ENCODE results near the gene C9orf152. TPM values are rescaled to one million over a fixed set of nuclear protein-coding genes. Genes with fewer than 3 reads are reported as not detected.
A peak's percentile ranks its signal among the peaks of the same experiment; 100 is the strongest.

C9orf152 gene, protein sequence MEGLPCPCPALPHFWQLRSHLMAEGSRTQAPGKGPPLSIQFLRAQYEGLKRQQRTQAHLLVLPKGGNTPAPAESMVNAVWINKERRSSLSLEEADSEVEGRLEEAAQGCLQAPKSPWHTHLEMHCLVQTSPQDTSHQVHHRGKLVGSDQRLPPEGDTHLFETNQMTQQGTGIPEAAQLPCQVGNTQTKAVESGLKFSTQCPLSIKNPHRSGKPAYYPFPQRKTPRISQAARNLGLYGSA
- total RNA-seq (2021), result 0.11 TPM in 1 of 3 replicates, not detected in the others
- percentile 8 among the genes with signal in this experiment for Bru-seq, nascent RNA
- long read RNA-seq, experiment 1, result 0 reads
- long read RNA-seq, experiment 2, result 0 reads
- long read RNA-seq, experiment 3, result 0 reads

DNA sequence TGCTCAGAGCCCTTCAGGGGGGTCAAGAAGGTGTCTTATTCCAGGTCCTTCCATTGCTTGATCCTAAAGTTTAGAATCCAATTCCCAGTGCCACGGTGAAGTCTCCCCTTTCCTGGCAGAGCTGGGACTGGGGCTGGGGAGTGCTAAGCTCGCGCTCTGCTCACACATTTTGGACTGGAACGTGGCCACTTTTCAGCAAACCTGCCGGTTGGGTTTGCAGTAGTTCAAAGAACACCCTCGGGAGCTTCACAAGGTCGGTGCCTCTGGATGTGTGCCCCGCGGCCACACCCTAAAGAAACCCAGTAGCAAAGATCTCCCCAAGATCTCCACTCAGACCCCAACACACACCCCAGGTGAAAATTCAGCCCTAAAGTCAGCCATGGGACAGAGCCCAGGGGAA lies at the start of gene C9orf152:
Gene C9orf152 (minus strand): TSS at position 129 of the 400 bp plus-strand sequence. CDS start 580 bp downstream, outside the sequence.
- peaks cover 18% of the 10 kb centered on the region for H3K9me3 Mint-ChIP-seq
- POLR2A ChIA-PET, result no interaction called here
- TF ChIP-seq, protein P1, sequence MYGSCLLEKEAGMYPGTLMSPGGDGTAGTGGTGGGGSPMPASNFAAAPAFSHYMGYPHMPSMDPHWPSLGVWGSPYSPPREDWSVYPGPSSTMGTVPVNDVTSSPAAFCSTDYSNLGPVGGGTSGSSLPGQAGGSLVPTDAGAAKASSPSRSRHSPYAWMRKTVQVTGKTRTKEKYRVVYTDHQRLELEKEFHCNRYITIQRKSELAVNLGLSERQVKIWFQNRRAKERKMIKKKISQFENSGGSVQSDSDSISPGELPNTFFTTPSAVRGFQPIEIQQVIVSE (CRISPR knock-in tag; IDR thresholded peaks at IDR 0.05; ENCODE audit: borderline replicate concordance), result no peak
- TF ChIP-seq, protein P2, sequence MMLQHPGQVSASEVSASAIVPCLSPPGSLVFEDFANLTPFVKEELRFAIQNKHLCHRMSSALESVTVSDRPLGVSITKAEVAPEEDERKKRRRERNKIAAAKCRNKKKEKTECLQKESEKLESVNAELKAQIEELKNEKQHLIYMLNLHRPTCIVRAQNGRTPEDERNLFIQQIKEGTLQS (CRISPR knock-in tag; conservative IDR thresholded peaks at IDR 0.05), result no peak
- no peak for TF ChIP-seq ZNF423 (CRISPR knock-in tag; IDR thresholded peaks at IDR 0.05)
- TF ChIP-seq EMX1 (CRISPR knock-in tag; IDR thresholded peaks at IDR 0.05), result no peak
- no peak for TF ChIP-seq ZNF232 (CRISPR knock-in tag; IDR thresholded peaks at IDR 0.05)
- no peak for TF ChIP-seq IRF2 (CRISPR knock-in tag; IDR thresholded peaks at IDR 0.05; ENCODE audit: borderline replicate concordance, low read depth)
- TF ChIP-seq, protein P3, sequence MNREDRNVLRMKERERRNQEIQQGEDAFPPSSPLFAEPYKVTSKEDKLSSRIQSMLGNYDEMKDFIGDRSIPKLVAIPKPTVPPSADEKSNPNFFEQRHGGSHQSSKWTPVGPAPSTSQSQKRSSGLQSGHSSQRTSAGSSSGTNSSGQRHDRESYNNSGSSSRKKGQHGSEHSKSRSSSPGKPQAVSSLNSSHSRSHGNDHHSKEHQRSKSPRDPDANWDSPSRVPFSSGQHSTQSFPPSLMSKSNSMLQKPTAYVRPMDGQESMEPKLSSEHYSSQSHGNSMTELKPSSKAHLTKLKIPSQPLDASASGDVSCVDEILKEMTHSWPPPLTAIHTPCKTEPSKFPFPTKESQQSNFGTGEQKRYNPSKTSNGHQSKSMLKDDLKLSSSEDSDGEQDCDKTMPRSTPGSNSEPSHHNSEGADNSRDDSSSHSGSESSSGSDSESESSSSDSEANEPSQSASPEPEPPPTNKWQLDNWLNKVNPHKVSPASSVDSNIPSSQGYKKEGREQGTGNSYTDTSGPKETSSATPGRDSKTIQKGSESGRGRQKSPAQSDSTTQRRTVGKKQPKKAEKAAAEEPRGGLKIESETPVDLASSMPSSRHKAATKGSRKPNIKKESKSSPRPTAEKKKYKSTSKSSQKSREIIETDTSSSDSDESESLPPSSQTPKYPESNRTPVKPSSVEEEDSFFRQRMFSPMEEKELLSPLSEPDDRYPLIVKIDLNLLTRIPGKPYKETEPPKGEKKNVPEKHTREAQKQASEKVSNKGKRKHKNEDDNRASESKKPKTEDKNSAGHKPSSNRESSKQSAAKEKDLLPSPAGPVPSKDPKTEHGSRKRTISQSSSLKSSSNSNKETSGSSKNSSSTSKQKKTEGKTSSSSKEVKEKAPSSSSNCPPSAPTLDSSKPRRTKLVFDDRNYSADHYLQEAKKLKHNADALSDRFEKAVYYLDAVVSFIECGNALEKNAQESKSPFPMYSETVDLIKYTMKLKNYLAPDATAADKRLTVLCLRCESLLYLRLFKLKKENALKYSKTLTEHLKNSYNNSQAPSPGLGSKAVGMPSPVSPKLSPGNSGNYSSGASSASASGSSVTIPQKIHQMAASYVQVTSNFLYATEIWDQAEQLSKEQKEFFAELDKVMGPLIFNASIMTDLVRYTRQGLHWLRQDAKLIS (CRISPR knock-in tag; IDR thresholded peaks at IDR 0.05; ENCODE audit: borderline replicate concordance), result no peak
- TF ChIP-seq, protein P4, sequence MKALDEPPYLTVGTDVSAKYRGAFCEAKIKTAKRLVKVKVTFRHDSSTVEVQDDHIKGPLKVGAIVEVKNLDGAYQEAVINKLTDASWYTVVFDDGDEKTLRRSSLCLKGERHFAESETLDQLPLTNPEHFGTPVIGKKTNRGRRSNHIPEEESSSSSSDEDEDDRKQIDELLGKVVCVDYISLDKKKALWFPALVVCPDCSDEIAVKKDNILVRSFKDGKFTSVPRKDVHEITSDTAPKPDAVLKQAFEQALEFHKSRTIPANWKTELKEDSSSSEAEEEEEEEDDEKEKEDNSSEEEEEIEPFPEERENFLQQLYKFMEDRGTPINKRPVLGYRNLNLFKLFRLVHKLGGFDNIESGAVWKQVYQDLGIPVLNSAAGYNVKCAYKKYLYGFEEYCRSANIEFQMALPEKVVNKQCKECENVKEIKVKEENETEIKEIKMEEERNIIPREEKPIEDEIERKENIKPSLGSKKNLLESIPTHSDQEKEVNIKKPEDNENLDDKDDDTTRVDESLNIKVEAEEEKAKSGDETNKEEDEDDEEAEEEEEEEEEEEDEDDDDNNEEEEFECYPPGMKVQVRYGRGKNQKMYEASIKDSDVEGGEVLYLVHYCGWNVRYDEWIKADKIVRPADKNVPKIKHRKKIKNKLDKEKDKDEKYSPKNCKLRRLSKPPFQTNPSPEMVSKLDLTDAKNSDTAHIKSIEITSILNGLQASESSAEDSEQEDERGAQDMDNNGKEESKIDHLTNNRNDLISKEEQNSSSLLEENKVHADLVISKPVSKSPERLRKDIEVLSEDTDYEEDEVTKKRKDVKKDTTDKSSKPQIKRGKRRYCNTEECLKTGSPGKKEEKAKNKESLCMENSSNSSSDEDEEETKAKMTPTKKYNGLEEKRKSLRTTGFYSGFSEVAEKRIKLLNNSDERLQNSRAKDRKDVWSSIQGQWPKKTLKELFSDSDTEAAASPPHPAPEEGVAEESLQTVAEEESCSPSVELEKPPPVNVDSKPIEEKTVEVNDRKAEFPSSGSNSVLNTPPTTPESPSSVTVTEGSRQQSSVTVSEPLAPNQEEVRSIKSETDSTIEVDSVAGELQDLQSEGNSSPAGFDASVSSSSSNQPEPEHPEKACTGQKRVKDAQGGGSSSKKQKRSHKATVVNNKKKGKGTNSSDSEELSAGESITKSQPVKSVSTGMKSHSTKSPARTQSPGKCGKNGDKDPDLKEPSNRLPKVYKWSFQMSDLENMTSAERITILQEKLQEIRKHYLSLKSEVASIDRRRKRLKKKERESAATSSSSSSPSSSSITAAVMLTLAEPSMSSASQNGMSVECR (CRISPR knock-in tag; IDR thresholded peaks at IDR 0.05; ENCODE audit: borderline replicate concordance), result no peak
- TF ChIP-seq NR3C1 (CRISPR knock-in tag; conservative IDR thresholded peaks at IDR 0.05; ENCODE audit: low read depth), result no peak
- no peak for TF ChIP-seq NR1H2 (CRISPR knock-in tag; IDR thresholded peaks at IDR 0.05)
- no peak for TF ChIP-seq CREB1 (CRISPR knock-in tag; IDR thresholded peaks at IDR 0.05)
- TF ChIP-seq, protein P5, sequence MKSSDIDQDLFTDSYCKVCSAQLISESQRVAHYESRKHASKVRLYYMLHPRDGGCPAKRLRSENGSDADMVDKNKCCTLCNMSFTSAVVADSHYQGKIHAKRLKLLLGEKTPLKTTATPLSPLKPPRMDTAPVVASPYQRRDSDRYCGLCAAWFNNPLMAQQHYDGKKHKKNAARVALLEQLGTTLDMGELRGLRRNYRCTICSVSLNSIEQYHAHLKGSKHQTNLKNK (CRISPR knock-in tag; IDR thresholded peaks at IDR 0.05), result no peak
- H3K4me1 Mint-ChIP-seq, result no peaks in the 10 kb centered on the region
- peaks cover 4% of the 10 kb centered on the region; the same call in 1 of the 2 replicates for H3K27me3 Mint-ChIP-seq (ENCODE audit: low read depth)
- DNase-seq (ENCODE audit: low spot score) (no peak), ATAC-seq (no peak)
- H3K4me3 Mint-ChIP-seq, result no peak within 1 kb of the TSS
- H3K36me3 Mint-ChIP-seq, result peaks cover 2% of the 10 kb centered on the region; the same call in 1 of the 2 replicates
- CTCF ChIA-PET, result interaction anchor here (1.0 kb wide), 1 partner anchor 10 kb away, joined by 3 read pairs; no protein-coding TSS in a partner anchor
- no peak within 1 kb of the TSS for H3K27ac Mint-ChIP-seq
